GOT3 (cell line): Measurements from ENCODE around the gene DCDC2C.

ENCODE experiments used
- DNase-seq: peaks from one replicate; lab custom pipeline; 2025; ENCODE audit warnings: mixed read lengths; lab: John Stamatoyannopoulos, UW

DCDC2C gene

GRCh38 chr2:3743951-3744555 is 40.7 kb downstream of the DCDC2C start:
- DNase-seq: no peak

GRCh38 chr2:3745920-3746319 is 42.5 kb downstream of the DCDC2C start:
- no peak for DNase-seq

DNA sequence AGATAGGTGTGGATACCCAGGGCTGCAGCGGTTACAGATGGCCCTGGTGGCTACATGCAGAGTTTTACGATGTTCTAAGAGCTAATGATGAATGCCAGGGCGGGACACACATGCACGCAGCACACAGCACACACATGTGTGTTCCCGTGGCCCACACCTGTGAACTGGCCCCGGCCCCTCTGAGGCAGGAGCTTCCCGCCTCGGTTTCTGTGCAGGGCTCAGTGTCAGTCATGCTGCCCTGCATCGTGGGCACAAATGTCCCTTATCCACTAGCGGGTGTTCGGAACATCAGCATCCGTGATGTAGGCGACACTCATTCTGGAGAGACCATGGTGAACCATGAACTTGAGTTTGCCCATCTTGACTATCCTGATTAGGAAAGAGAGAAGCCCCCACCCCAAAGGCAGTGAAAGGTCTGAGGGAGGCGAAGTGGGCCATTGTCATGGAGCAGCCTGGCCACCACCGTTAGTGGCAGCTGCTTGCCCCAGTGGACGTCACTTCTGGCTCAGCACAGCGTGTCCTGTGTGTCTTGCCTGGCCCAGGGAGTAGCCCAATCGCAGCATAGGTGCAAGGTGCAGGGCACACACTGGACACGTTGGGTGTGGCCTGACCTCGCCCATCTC is 43.8 kb downstream of the DCDC2C start:
- no peak for DNase-seq

DNA sequence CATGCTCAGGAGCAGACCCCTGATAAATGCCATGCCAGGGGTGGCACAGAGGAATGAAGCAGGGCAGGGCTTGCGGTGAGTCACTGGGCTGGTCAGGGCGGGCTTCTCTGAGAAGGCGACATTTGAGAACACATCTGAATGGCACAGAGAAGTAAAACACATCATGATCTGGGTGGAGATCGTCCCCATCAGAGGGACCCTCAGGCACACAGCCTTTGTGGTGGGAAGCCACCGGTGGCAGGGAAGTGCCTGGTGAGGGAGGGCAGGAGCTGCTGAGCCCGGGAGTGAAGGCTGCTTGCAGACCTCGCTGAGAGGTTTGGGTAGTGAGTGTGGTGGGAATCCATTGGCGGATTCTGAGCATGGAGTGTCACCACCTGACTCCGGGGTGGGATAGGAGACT is 44.5 kb downstream of the DCDC2C start:
- DNase-seq: no peak

DNA sequence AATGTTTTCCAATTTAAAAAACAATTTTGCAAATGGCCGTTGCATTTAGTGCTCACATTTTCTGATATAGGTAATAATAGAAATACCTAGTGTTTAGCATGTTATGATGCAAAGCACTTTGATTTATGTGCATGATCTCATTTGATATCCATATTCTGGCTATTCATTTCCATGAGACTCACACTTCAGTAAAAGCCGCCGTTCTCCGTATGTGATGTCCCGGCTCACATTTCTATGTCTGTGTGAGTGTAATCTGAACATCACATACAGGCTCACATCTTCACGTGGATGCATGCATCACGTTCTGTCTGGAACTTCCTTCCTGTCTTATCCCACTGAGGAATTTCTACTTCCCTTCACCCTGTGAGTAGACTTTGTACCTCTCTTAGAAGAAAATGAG is 45.8 kb downstream of the DCDC2C start:
- DNase-seq: no peak

DNA sequence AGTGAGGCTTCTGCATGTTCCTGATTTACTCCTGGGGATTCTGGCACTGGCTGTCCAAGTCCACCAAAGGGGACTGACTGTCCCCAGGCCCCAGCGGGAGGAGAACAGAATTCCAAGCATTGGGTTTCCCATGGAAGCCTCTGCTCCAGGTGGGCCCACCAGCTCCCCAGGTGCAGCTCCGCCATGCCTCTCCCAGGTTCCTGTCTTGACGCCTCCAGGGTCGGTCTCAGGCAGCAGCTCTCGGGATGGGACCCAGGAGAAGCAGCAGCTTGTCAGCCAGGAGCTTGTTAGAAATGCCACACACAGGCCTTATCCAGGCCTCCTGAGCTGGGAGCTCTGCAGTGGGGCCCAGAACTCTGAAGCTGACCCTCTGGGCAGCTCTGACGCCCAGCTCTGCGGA is 47.9 kb downstream of the DCDC2C start:
- no peak for DNase-seq

- no peak for DNase-seq
These were observed 48.4 kb downstream of the DCDC2C start for GRCh38 chr2:3751806-3752205.

GRCh38 chr2:3752376-3752775 is 49.0 kb downstream of the DCDC2C start:
- no peak for DNase-seq

GRCh38 chr2:3753561-3753960 is 50.2 kb downstream of the DCDC2C start:
- DNase-seq: no peak

- DNase-seq: no peak
These were observed 50.9 kb downstream of the DCDC2C start for GRCh38 chr2:3754280-3754679.

GRCh38 chr2:3754795-3755194 is 51.4 kb downstream of the DCDC2C start:
- DNase-seq: no peak

- no peak for DNase-seq
These were observed 51.9 kb downstream of the DCDC2C start for GRCh38 chr2:3755277-3755676.

DNA sequence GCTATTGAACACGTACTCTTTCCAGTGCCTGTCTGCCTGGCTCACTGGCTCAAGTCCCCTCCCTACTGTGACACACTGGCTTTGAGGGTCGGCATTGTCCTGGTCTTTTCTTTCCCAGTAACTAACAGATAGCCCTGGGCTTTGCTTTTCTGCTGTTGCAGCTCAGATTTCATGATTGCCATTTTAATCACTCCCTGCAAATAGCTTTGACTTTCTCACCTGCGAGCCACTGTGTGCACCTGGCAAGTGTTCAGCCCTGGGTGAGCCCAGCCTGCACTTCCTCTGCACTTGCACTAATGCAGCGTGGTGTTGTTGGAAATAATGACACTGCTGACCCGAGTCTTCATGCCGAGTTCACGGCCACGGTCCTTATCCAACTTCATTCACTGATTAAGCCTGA is 52.9 kb downstream of the DCDC2C start:
- DNase-seq: no peak

GRCh38 chr2:3758906-3759305 is 55.5 kb downstream of the DCDC2C start:
- DNase-seq: no peak

GRCh38 chr2:3759331-3759730 is 56.0 kb downstream of the DCDC2C start:
- no peak for DNase-seq

GRCh38 chr2:3759761-3760160 is 56.4 kb downstream of the DCDC2C start:
- no peak for DNase-seq

- DNase-seq: no peak
These were observed 57.9 kb downstream of the DCDC2C start for GRCh38 chr2:3761272-3761671.

DNA sequence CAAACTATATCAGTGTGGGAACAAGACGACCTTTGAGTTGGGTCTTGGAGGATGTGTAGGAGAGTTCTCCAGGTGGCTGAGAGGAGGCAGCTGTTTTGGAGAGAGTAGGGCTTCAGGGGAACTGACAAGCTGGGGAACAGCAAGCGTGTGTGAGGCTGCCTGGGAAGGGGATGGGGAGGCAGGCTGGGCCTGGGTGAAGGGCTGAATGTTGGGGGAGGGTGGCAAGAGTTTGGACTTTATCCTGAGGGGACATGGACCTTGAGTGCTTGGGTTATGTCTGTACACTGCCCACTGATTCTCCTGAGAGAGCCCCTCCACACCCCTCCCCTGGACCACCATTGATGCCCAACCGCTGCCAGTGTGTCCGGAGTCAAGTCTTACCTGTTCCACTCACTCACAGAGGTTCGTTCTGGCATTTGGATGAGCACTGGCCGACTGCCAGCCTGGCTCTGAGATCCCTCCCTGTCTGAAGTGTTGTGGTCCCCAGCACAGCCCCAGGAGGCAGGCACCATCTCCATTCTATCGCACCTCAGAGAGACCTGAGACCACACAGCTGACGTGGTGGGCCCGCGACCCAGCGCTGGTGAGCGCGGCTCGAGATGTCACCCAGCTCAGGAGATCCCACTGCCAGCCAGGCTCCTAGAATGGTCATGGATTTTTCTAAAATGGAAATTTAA is 59.5 kb downstream of the DCDC2C start:
- DNase-seq: no peak

GRCh38 chr2:3766824-3767223 is 63.4 kb downstream of the DCDC2C start:
- no peak for DNase-seq

DNA sequence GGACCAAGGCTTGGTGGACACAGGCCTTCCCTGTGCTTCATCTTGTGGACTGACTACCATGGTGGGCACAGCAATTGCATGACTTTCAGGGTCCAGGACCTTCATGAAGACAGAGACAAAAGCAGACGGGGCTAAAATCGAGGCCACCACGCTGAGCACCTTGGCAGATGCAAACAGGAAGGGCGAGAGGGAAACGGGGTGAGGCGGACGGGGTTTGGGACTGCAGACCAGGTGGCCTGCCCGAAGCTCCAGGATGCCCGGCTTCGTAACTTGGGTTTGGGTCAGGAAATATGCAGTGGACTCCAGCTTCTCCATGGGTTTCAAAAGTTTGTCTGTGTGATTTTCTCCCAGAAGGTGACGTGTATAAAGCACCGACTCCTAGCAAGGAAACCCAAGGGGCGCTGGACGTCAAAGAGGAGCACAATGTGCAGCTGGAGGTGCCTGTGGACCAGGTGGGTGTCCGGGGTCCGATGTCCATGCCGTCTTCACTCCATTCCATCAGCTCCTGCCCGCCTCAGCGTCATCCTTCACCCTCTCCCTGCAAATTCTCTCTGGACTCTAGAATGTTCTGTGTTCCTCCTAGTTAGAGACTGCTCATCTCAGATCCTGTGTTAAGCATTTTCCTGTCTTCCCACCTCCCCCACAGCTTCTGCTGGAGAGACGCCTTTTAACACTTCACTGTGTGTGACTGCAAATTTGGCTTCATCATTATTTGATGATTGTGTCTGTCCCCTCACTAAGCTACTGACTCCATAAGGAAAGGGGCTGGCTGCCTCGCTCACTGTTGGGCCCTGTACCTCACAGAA is 65.8 kb downstream of the DCDC2C start:
- no peak for DNase-seq

- no peak for DNase-seq
These were observed 66.4 kb downstream of the DCDC2C start for GRCh38 chr2:3769766-3770165.

DNA sequence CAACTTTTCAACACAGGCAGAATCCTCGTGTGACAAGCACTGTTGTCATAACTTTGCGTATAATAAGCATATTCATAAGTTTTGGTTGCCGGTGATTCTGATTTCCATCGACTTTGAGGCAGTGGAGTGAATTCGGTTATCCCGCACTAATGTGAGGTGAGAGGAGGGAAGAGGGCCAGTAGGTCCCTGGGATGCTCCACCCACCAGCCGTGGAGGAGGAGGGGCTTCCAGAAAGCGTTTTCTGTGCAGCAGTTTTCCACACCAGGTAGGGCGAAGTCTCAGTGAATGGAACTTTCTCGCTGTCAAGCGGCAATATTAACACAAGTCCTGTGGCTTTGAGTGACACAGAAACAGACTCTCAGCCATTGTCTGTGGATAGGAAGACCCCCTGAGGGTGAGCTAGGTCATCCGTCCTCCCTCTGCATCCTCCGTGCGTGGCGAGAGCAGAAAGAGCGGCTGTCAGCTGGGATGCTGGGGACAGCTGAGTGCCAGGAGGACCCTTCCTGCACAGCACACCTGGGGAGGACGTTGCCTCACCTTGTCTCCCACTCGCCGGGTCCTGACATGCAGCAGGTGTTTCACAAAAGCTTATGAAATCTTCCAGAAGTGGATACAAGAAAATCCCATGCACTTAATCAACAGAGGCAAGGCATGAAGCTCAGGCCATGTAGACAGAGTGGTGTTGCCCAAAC is 67.5 kb downstream of the DCDC2C start:
- no peak for DNase-seq
